HG03064 (cell line): Measurements from ENCODE around the gene TIGD1.

Source experiments
- ATAC-seq: cut with Tn5 transposase; IDR thresholded peaks from one replicate; pipeline ENCODE4 v1.9.1; 2021; ENCODE audit warnings: low read depth; ENCODE audit not compliant: unreplicated experiment

TIGD1 gene

GRCh38 chr2:232502911-232503808 is 47.2 kb downstream of the TIGD1 start:
- ATAC-seq, result no peak

GRCh38 chr2:232502511-232502910 is 47.8 kb downstream of the TIGD1 start:
- no peak for ATAC-seq

- ATAC-seq, result no peak
Measured at GRCh38 chr2:232501794-232502390, 48.5 kb downstream of the TIGD1 start.

GRCh38 chr2:232501331-232501771 is 49.0 kb downstream of the TIGD1 start:
- ATAC-seq, result no peak

GRCh38 chr2:232498452-232498851 is 51.9 kb downstream of the TIGD1 start:
- no peak for ATAC-seq
